Myocyte (in vitro differentiated cells): Measurements from ENCODE around the gene OR52B6. TPM values are rescaled to one million over a fixed set of nuclear protein-coding genes. Genes with fewer than 3 reads are reported as not detected.
"Not testable (repeated sequence)": the region's sequence is repeated elsewhere in the genome, so short reads cannot be mapped to it uniquely, and the experiment has no call there.

Source experiments
- DNase-seq: peaks from one replicate; pipeline ENCODE4 v3.0.0-alpha.2; 2012; ENCODE audit warnings: low read depth
- polyA plus RNA-seq: library from polyadenylated mRNA; unstranded; fragments of >200 nt; gene quantifications from one replicate; pipeline ENCODE4 v1.2.1, GENCODE V29; 2012; ENCODE audit warnings: missing spikeins
- total RNA-seq: library from RNA; depleted of rRNA; stranded (reverse); fragments of >200 nt; gene quantifications from 2 replicates; pipeline ENCODE4 v1.2.3, GENCODE V29; 2014

Gene OR52B6, protein sequence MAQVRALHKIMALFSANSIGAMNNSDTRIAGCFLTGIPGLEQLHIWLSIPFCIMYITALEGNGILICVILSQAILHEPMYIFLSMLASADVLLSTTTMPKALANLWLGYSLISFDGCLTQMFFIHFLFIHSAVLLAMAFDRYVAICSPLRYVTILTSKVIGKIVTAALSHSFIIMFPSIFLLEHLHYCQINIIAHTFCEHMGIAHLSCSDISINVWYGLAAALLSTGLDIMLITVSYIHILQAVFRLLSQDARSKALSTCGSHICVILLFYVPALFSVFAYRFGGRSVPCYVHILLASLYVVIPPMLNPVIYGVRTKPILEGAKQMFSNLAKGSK
- not detected in 2 replicates for total RNA-seq
- polyA plus RNA-seq = 0.23 TPM

DNA sequence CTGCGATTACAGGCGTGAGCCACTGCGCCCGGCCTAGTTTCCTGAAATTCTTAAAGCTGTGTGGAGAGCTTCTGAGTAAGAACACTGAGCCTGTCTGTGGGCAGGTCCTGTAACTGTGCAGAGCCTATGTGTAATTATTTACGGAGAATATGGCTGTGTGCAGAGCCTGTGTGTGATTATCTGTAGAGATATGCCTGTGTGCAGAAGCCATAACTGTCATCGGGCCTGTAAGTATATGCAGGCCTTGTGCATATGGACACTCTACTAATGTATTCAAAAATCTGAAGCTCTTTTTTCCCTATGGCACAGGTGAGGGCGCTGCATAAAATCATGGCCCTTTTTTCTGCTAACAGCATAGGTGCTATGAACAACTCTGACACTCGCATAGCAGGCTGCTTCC is at the start of gene OR52B6:
TSS of gene OR52B6 (plus strand) at position 301 of the 400 bp plus-strand sequence. CDS start at position 301, 0 bp downstream.
- DNase-seq = no peak

DNA sequence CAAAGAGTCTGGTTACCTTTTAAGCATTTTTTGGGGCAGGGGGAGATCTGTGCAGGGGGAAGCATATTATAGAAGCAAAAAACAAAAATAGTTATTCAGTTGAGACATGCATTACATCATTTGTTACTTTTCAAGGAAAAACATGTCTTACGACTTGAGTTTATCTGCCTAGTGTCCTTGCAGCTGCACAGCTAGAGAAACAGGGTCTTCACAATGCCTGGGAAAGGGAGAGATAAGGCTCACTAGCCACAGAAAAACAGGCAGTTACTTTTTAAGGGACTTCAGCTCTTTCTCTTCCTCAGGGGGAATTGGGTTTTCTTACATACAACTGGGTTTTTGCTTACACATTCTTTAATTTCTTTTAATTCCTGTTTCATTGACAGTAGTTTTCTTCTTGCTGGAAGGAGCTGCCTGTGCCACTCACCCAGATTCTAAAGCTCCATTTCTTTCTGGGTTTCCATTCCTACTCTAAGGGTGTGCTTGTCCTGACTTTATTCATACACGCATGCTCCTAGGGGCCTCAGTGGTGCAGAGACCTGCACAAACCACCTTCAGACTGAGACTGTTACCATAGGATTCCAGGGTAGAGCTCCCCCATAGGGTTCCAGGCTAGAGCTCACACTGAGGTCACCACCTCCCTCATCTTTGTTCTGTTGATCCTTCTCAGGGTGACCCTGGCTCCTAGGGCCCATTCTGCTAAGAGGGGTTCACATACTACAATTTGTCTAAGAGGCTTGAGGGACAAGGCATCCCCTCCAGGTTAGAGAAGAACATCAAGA is 49.4 kb upstream of the OR52B6 start:
- DNase-seq = no peak

DNA sequence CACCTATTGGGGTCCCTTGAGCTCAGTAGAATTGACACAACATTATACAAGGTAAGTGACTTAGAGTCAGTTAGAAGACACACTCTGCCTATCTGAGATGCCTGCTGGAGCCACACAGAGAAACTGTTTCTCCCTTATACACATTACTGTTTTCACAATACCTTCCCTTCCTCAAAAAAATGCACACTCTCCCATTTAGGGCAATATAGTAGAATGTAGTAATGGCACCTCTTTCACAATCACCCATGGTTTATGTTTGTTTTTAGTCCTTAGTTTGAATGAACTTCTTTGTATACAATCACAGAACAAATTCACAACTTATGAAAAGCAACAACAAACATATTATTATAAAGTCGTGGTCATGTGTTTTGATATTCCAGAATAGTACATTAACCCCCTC is 46.6 kb upstream of the OR52B6 start:
- DNase-seq = no peak

DNA sequence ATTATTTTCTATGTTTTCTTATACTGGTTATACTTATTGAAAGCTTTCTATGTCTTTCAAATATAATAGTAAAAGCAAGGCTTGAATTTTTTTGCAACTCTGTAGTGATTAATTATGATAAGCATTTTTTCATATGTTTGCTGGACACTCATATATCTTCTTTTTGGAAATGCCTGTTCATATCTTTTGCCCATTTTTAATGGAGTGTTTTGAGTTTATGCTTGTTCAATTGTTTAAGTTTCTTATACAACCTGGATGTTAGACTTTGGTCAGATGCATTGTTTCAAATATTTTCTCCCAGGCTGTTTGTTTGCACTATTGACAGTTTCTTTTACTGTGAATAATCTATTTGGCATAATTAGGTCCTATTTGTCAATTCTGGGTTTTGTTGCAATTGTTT is 44.2 kb upstream of the OR52B6 start:
- no peak for DNase-seq

DNA sequence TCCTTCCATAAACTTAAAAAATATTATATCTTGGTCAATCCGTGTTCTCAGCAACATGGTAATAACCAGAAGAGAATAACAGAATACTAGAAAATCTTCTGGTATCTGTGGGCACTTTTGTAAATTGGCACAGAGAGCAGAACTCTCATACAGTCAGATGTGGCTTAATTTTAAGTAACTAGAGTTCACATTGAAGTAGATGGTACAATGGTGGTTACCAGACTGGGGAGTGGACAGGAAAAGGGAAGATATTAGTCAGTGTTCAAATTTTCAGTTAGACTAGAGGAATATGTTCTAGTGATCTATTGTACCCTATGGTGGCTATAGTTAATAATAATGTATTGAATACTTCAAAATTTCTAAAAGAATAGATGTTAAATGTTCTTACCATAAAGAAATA is 39.2 kb upstream of the OR52B6 start:
- DNase-seq = no peak

DNA sequence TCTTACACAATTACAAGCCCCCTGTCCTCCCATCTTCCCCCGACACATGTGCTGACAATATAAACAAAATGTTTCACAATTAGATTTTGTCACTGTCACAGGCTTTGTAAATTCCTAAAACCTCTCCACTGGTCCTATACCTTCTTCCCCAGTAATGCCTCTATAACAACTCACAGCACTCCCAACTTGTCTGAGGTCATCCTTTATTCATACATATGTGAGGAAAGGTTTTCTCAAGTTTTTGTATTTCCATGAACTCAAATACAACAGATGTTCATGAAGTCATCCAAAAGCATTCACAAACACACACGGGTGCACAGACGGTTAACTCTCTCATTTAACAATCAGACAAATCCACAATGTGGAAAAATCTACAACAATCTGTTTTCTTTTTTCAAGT is 34.2 kb upstream of the OR52B6 start:
- DNase-seq = no peak

DNA sequence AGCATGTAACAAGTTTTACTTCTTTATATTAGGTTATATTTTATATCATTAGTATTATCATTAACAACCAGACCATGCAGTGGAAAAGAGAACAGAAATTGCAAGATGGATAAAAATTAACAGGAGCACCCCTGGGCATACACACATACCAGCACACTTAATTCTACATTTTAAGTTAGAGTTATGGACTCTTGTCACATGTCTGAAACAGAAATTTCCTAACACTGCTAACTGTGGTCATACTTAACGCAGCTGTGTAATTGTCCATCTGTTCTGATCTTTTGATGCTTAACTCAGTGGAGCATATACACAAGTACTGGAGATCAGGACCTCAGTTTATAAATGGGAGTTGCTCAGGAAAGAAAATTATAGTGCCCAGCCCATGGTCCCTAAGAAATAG is 32.7 kb upstream of the OR52B6 start:
- DNase-seq = no peak

DNA sequence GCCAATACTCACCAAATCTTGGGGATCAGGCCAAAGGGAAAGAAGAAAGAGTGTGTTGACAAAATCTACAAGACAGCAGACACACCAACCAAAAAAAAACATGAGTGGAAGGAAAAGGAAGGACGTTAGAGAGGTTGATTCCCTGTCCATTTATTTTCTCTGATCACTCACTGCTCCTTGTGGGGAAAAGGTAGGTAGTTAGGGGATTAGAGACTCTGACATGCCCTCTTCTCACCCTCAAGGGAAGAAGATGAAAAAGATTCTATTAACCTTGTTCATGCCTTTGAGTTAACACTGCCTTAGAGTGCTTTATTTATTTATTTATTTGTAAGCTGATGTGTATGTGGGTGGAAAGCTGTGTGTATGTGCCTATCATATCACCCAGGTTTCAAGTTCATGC is 32.2 kb upstream of the OR52B6 start, which contains the start of gene OR52H1:
TSS of gene OR52H1 (minus strand) at position 101 of the 400 bp plus-strand sequence. CDS start 3,035 bp downstream, outside the sequence.
- no peak for DNase-seq

DNA sequence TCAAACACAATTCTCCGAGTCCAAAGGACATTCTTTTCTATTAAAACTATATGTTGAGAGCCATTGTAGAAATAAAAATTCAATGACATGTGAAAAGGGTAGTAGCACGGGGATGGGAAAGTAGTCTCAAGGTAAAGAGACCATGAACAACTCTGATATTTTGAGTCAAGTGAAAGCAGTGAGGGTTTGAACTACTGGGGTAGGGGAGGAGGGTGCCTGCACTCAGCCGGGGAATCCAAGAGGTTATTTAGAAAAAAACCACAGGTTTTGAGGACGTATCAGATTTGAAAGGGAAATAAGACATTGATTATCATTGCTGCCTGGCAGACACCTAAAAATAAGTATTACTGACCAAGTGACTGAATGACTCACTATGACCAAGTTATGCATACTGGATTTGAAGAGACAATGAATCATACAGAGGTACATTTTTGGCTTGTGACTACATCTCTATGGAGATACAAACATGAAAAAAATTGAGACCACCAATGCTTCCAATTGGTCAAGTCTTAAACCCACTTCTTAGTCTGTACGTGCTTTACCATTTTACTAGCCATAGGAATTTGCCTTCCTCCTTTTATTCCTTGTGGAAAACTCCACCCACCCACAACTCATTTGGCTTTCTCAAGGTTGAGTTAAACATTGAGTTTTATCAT is 30.1 kb upstream of the OR52B6 start:
- peak; percentile 64 for DNase-seq

DNA sequence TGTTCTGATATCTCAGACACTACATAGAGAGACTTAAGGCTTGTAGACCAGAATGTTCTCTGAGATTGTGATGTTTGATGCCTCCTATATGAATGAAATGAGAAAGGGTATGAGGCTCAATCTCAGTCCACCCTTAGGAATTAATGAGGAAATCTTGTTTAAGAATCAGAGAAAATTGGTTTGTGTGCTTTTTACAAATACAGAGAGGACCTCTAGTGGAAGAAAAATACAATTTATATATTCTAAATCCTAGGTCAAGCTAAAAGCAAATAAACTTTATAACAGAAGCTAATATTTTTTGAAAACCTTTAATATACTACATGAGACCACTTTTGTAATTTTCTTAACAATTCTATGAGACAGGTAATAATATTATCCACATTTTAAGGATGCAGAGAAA is 27.3 kb upstream of the OR52B6 start:
- DNase-seq = no peak

DNA sequence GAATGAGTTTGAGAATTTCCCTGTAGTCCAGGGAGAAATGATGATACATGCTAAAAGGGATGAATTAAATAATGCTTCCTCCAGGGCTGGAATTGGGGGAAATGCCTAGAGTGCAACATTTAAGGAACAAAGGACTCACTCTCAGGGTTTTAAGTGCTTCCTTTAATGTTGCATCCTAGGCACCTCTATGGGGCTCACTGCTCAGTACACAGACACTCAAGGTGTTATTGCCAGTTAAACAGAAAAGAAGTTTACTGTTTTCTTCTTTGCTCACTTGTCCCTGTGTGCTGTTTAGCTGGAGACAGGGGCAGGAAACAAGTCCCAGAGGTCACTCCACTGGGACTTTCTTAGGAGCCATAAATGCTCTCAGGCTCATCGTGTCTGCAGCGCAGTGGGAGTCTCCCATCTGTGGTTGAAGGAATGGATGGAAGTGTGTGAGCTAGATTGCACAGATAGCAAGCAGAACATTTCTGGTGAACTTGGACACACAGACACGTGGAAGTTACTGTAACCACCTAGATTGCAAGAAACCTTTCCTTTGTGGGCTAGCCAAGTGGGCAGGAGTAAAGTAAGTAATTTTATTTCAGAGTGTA is 24.0 kb upstream of the OR52B6 start:
- DNase-seq = no peak

DNA sequence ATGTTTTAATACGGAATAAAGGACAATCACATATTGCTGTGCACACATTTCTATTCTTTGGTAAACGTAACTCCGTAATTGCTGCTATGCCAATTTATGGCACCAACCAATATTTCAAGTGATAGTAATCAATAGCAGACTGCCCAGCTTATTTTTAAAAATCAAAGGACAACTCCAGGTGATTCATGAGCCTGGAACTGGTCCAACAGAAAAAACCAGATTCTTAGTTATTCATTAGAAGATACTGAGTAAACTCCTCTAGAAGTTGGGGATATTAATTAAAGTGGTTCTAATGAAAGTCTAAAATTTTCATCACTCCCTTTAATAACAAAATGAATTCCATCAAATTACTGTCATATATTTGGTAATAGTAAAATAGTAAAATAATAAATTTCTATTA is 22.9 kb upstream of the OR52B6 start:
- no peak for DNase-seq

DNA sequence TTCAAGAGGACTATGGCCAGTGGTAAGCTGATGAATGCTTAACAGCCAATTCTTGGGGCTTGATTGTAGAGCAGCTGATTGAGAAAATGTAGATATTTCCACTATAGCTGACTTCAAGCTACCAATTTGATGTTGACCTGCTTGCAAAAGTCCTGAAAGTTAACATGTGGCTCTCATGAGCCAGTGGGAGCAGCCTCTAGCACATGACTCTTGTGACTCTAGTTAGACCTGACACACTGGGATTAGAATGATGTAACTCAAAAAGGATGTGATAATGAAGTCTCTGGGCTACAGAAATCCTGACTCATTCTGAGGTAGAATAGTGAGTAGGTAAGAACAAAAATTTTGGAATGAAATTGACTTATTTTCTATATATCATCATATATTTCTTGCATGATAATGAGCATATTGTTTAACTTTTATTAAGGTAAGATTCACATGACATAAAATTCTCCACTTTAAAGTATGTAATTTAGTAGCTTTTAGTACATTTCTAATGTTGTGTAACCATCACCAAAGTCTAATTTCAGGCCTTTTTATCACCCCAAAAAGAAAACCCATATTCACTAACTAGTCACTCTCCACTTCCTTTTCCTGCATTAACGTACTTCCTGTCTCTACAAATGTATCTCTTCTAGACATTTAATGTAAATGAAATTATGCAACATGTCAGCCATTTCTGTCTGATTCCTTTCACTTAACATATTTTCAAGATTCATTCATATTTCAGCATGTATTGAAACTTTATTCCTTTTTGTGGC is 16.2 kb upstream of the OR52B6 start:
- DNase-seq = no peak

DNA sequence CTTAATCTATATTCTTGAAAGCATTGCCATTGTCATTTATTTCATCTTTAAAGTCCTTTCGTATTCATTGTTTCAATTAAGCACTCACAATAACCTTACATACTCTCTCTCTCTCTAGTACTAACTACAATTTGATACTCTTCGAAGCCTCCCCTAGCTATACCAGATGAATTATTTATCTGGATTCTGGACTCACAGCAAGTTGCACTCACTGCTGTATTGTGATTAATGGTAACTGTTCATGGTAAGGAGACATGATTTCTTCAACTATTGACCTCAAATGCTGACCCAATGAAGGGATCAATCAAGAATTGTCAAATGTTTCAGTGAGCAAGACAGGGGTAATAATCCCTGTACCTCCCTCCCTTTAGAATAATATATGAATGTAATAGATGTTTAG is 6.0 kb upstream of the OR52B6 start:
- DNase-seq = no peak

DNA sequence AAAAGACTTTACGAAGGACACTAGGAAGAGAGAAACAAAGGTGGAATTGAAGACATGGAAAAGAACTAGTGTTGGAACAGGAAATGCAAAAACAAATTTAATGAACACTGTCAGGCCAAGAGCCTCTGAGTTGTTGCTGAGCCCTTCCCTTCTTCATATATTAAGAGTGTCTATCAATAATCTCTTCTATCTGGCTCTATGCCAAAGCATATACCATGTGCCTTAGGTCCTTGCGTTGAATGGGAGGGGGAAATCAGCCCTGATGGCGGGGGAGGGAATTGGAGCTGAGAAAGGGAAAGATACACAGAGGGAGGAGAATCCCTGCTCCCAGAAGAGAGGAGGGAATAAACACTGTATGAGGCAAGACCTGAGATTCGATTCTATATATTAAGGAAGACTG is 5.5 kb upstream of the OR52B6 start:
- no peak for DNase-seq

DNA sequence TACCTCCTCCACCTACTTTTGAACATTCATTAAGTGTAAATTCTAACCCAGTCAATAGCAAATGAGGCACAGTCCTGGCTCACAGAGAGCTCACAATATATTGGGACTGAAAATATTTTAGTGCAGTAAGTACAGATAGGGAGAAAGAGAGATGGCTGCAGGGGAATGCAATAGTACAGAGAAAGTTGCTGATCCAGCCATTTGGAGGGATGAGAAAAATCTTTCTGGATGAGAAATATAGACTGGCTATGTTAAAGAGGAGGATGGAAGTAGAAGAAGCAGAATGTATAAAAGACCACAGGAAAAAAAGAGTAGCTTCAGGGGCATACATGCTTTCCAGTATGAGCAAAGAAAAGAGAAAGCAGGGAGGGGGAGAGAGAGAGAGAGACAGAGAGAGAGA is 3.6 kb upstream of the OR52B6 start:
- DNase-seq = no peak

DNA sequence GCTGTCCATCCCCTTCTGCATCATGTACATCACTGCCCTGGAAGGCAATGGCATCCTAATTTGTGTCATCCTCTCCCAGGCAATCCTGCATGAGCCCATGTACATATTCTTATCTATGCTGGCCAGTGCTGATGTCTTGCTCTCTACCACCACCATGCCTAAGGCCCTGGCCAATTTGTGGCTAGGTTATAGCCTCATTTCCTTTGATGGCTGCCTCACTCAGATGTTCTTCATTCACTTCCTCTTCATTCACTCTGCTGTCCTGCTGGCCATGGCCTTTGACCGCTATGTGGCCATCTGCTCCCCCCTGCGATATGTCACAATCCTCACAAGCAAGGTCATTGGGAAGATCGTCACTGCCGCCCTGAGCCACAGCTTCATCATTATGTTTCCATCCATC is 337 bp downstream of the OR52B6 start:
- no peak for DNase-seq

DNA sequence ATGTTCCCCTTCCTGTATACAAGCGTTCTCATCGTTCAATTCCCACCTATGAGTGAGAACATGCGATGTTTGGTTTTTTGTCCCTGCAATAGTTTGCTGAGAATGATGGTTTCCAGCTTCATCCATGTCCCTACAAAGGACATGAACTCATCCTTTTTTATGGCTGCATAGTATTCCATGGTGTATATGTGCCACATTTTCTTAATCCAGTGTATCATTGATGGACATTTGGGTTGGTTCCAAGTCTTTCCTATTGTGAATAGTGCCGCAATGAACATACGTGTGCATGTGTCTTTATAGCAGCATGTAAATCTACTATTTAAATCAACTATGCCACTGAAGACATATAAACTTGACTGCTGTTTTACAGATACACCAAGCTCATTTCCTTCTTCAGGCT is 3.8 kb downstream of the OR52B6 start:
- DNase-seq = not testable (repeated sequence)

DNA sequence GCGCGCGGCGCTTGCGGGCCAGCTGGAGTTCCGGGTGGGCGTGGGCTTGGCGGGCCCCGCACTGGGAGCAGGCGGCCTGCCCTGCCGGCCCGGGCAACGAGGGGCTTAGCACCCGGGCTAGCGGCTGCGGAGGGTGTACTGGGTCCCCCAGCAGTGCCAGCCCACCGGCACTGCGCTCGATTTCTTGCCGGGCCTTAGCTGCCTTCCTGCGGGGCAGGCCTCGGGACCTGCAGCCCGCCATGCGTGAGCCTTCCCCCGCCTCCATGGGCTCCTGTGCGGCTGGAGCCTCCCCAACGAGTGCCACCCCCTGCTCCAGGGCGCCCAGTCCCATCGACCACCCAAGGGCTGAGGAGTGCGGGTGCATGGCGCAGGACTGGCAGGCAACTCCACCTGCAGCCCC is 9.2 kb downstream of the OR52B6 start:
- not testable (repeated sequence) for DNase-seq

DNA sequence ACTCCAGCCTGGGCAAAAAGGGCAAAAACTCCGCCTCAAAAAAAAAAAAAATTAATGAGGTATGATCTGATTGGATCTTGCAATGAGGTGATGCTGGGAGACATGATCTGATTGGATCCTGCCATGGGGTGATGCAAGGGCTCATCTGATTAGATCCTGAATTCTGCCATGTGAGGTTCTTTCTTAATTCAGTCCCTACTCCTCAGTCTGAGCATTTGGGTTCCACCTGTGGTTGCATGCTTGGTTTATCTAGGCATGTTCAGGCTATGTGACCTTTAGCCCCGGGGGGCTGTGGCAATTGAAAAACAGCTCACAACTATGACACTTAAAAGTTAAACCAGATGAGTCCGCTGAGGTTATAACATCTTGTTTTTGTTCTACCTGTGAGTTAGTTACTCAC is 10.9 kb downstream of the OR52B6 start:
- DNase-seq = no peak

DNA sequence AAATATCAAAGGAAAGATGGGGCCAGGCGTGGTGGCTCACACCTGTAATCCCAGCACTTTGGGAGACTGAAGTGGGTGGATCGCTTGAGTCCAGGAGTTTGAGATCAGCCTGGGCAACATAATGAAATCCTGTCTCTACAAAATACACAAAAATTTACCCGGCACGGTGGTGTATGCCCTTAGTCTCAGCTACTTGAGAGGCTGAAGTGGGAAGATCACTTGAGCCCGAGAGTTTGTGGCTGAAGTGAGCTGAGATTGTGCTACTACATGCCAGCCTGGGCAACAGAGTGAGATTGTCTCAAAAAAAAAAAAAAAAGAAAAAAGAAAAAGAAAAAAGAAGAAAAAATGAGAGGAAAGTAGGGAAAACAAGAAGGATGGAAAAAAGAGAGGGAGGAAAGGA is 11.9 kb downstream of the OR52B6 start:
- DNase-seq = no peak
